Measurements from ENCODE around the gene MAP2. TPM values are rescaled to one million over a fixed set of nuclear protein-coding genes. Genes with fewer than 3 reads are reported as not detected.

Gene MAP2
- polyA plus RNA-seq, 1 donor (not counting 4 experiments of a cell fraction or from before 2014, with no cell fraction given): 16.2 TPM

GRCh38 chr2:209663139-209663538, 239.3 kb downstream of the MAP2 start:
- TF ChIP-seq, protein P1, sequence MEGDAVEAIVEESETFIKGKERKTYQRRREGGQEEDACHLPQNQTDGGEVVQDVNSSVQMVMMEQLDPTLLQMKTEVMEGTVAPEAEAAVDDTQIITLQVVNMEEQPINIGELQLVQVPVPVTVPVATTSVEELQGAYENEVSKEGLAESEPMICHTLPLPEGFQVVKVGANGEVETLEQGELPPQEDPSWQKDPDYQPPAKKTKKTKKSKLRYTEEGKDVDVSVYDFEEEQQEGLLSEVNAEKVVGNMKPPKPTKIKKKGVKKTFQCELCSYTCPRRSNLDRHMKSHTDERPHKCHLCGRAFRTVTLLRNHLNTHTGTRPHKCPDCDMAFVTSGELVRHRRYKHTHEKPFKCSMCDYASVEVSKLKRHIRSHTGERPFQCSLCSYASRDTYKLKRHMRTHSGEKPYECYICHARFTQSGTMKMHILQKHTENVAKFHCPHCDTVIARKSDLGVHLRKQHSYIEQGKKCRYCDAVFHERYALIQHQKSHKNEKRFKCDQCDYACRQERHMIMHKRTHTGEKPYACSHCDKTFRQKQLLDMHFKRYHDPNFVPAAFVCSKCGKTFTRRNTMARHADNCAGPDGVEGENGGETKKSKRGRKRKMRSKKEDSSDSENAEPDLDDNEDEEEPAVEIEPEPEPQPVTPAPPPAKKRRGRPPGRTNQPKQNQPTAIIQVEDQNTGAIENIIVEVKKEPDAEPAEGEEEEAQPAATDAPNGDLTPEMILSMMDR (optimal IDR thresholded peaks at IDR 0.05 in 1 of 3, IDR thresholded peaks at IDR 0.05 in 1 of 3, conservative IDR thresholded peaks at IDR 0.05 in 1 of 3; ENCODE audit: extremely low read depth in 1 of 3, insufficient read depth in 2 of 3, low read length in 3 of 3): no peak
- no peak for TF ChIP-seq EZH2 (IDR thresholded peaks at IDR 0.05; ENCODE audit: low read length)
- no peak for DNase-seq (ENCODE audit: low read depth, low spot score)
- FAIRE-seq: peak; percentile 84
- Histone ChIP-seq H3K4me3 (ENCODE audit: control insufficient read depth in 2 of 3, extremely low read depth in 1 of 3, insufficient read depth in 2 of 3, low read depth in 1 of 3, low read length in 3 of 3) (no peak overlapping the region), H3K9me1 (ENCODE audit: control insufficient read depth, extremely low read depth, insufficient read depth, low read length) (no peaks in the 10 kb centered on the region), H3K9ac (ENCODE audit: control insufficient read depth, extremely low read depth, insufficient read depth, low read length) (no peak overlapping the region), H3K9me3 (ENCODE audit: control insufficient read depth, low read depth, low read length) (no peaks in the 10 kb centered on the region), H3K79me2 (ENCODE audit: control insufficient read depth, insufficient read depth, low read length) (no peaks in the 10 kb centered on the region), H3K4me1 (ENCODE audit: control insufficient read depth, extremely low read depth, insufficient read depth, low read length) (no peaks in the 10 kb centered on the region), H4K20me1 (ENCODE audit: control insufficient read depth, extremely low read depth, insufficient read depth, low read length) (no peaks in the 10 kb centered on the region), H3K36me3 (ENCODE audit: control insufficient read depth in 2 of 2, extremely low read depth in 1 of 2, insufficient read depth in 2 of 2, low read length in 2 of 2) (no peaks in the 10 kb centered on the region), H3K4me2 (ENCODE audit: control insufficient read depth, extremely low read depth, insufficient read depth, low read depth, low read length) (no peak overlapping the region), H2AFZ (ENCODE audit: control insufficient read depth, low read length) (peak overlapping the region; percentile 39), H3K27me3 (ENCODE audit: control insufficient read depth, extremely low read depth, insufficient read depth, low read length) (no peaks in the 10 kb centered on the region), H3K27ac (ENCODE audit: control insufficient read depth, insufficient read depth, low read length) (no peak overlapping the region)
- dilution Hi-C loops (cut with MboI; ENCODE audit: extremely low pct_ligation_motif_present, low sequenced_read_pairs): no loop called here

DNA sequence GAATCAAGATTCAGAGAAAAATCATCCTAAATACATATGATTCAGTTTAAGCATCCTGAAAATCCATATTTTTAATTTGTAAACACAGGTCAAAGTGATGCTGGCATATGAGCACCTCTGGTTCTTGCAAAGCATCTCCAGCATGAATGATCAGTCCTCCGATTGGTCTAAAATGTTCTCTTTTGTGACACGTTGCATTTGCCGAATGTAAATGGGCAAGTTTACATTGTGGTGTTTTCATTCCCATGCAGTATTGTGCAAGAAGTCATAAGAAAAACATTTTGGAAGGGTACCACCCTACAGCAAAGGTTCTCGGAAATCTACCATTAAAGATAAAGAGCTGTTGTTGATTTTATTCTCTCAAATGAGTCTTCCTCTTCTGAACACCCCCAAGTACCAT, 239.8 kb downstream of the MAP2 start:
- Histone ChIP-seq H3K4me3 (ENCODE audit: control insufficient read depth in 2 of 3, extremely low read depth in 1 of 3, insufficient read depth in 2 of 3, low read depth in 1 of 3, low read length in 3 of 3) (no peak overlapping the region), H3K9me1 (ENCODE audit: control insufficient read depth, extremely low read depth, insufficient read depth, low read length) (no peaks in the 10 kb centered on the region), H3K4me2 (ENCODE audit: control insufficient read depth, extremely low read depth, insufficient read depth, low read depth, low read length) (no peak overlapping the region), H3K27ac (ENCODE audit: control insufficient read depth, insufficient read depth, low read length) (no peak overlapping the region), H3K9ac (ENCODE audit: control insufficient read depth, extremely low read depth, insufficient read depth, low read length) (no peak overlapping the region), H3K4me1 (ENCODE audit: control insufficient read depth, extremely low read depth, insufficient read depth, low read length) (no peaks in the 10 kb centered on the region), H2AFZ (ENCODE audit: control insufficient read depth, low read length) (no peak overlapping the region), H3K9me3 (ENCODE audit: control insufficient read depth, low read depth, low read length) (no peaks in the 10 kb centered on the region), H4K20me1 (ENCODE audit: control insufficient read depth, extremely low read depth, insufficient read depth, low read length) (no peaks in the 10 kb centered on the region), H3K36me3 (ENCODE audit: control insufficient read depth in 2 of 2, extremely low read depth in 1 of 2, insufficient read depth in 2 of 2, low read length in 2 of 2) (no peaks in the 10 kb centered on the region), H3K27me3 (ENCODE audit: control insufficient read depth, extremely low read depth, insufficient read depth, low read length) (no peaks in the 10 kb centered on the region), H3K79me2 (ENCODE audit: control insufficient read depth, insufficient read depth, low read length) (no peaks in the 10 kb centered on the region)
- TF ChIP-seq EZH2 (IDR thresholded peaks at IDR 0.05; ENCODE audit: low read length): no peak
- TF ChIP-seq, protein P1 (optimal IDR thresholded peaks at IDR 0.05 in 1 of 3, IDR thresholded peaks at IDR 0.05 in 1 of 3, conservative IDR thresholded peaks at IDR 0.05 in 1 of 3; ENCODE audit: extremely low read depth in 1 of 3, insufficient read depth in 2 of 3, low read length in 3 of 3): no peak
- no peak for DNase-seq (ENCODE audit: low read depth, low spot score)
- dilution Hi-C loops (cut with MboI; ENCODE audit: extremely low pct_ligation_motif_present, low sequenced_read_pairs): no loop called here
- FAIRE-seq: no peak
